HG03442 (cell line): ENCODE measurements around the gene SNAI3.
A peak's percentile ranks its signal among the peaks of the same experiment; 100 is the strongest.

Source experiments
- ATAC-seq: cut with Tn5 transposase; IDR thresholded peaks from one replicate; pipeline ENCODE4 v1.9.1; 2021; ENCODE audit warnings: mild to moderate bottlenecking, moderate library complexity; ENCODE audit not compliant: unreplicated experiment

Gene SNAI3

GRCh38 chr16:88706229-88706964 lies 20.1 kb upstream of the SNAI3 start, which contains the start of the genes CTU2 and RNF166:
TSS of gene CTU2 (plus strand) at chr16:88706503. CDS start at chr16:88706531, 28 bp downstream.
TSS of gene RNF166 (minus strand) at chr16:88706408. CDS start at chr16:88706325, 83 bp downstream.
- peak; percentile 50 for ATAC-seq

DNA sequence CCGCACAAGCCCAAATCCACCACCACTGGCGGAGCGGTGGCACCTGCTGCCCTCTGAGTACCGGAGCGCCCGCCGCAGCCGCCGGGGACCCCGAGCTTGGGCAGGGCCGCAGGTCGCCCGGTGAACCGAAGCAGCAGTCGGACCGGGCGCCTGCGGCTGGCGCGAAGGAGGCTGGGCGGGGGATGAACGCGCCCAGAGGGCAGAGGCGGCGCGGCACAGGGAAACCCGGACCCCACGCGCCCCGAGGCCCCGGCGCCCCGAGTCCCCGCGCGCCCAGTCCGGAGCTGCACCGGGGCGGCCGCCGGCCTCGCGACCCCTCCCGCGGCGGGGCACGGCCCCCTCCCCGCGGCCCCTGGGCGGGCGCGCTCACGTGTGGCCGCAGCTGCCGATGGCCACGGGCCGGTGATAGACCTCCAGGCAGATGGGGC lies 19.5 kb upstream of the SNAI3 start:
- peak; percentile 10 for ATAC-seq

DNA sequence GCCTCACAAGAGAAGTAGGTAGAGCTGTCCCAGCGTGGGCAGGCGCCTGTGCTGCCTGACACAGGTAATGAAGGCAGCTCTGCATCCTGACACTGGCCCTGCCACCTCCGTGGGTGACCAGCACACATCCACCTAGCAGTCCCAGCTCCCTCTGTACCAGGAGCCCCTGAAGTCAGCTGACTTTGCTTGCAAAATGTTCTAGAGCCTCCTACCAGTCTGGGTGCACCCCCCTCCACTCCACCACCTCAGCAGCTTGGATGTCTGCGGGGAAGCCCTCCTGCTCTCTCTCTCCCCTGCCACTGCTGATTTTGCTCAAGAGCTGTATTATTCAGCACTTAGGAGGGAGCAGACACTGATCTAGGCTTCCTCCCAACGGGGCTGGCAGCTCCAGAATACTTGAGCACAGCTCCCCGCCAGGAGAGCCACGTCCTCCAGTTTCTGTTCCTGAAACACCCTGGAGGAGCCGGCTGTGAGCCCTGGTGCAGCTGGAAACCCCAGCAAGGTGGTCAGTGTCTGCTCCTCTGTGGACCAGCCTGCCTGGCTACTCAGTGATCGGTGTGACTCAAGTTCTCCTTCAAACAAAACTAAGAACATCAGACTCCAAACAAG lies 18.9 kb upstream of the SNAI3 start:
- ATAC-seq: no peak

- no peak for ATAC-seq
Observed at GRCh38 chr16:88703486-88704309, 17.4 kb upstream of the SNAI3 start.

GRCh38 chr16:88702371-88703210 lies 16.3 kb upstream of the SNAI3 start:
- no peak for ATAC-seq

DNA sequence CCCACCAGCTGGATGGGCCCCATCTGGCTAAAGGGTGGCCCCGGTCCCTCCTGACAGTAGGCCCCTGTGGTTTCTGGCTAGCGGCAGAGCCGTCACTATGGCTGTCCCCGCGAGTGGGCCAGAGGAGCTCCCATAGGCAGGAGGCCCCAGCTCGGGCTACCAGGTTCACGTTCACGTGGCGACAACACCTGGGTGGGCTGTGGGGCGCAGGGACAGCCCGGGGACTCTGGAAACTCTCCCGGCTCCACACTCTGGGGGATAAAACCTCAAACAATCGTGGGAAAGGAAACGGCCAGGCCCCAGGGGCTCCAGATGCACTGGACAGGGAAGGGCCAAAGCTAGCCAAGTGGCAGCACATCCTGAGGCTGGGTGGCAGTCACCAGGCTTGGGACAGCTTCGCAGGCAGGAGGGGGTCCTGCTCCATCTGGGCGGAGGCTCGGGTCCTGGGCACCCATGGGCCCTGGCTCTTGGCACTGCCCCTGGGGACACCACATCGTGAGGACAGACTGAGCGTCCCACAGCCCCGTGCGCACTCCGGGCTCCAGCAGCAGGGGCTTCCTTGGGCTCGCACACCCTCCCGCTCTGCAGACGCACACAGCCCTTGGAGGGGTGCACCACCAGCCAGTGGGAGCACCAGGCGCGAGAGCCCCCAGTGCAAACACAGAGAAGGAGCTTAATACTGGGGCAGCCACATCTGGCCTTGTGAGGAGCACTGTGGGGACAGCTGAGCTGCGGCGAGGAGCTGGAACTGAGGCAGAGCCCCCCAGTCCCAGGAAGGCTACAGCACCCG lies 15.5 kb upstream of the SNAI3 start:
- ATAC-seq: no peak

DNA sequence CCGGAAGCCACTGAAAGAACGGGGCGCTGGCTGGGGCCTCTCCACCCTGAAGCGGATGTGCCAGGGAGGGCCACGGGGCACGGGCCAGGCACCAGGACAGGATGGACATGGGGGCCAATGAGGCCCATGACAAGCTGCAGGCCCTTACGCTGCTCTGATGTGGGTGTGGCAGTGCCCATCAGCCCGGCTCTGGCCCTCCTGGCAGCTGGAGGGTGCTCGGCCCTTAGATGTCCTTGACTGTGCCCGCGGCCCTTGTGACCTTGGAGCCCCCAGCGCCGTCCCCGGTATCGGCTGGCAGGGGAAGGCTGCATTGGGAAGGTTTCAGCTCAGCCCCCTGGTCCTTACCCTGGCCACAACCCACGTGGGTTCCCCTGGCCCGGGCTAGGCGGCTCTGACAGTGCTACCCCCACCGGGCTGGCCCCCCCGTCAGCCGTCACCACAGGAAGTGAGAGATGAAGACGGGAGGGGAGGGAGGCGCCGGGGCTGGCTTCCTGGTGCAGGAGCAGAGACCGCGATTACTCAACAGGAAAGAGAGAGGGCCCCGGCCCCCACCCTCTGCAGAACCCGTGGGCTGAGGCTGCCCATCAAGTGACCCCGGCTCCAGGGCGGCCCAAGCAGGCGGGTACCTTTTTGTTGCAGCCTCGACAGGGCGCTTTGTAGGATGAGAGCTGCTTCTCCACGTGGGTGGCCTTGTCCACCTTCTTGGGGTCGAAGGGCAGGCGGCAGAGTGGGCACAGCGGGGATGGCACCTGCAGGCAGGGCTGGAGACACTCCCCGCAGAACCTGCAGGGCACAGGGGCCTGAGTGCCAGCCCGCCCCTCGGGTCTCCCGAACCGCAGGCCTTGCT lies 14.6 kb upstream of the SNAI3 start:
- peak; percentile 67 for ATAC-seq

- ATAC-seq: no peak
Observed at GRCh38 chr16:88700322-88700635, 14.0 kb upstream of the SNAI3 start.

DNA sequence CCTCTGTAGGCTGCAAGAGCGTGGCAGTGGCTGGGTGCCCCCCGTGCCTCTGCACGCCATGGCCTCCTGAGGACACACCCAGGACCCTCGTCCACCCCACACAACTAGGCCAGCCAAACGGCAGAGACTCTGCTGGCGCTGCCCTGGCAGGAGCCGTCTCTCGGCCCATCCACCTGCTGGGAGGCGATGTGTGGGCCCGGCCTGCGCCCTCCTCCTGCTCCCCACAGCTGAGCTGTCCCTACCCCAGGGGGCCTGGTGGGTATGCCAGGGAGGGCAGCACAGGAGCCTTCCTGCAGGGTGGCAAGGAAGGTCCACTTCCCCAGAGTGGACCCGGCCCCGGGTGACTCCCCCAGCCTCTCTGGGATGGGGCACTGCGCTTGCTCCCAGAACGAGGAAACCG lies 12.9 kb upstream of the SNAI3 start:
- no peak for ATAC-seq

DNA sequence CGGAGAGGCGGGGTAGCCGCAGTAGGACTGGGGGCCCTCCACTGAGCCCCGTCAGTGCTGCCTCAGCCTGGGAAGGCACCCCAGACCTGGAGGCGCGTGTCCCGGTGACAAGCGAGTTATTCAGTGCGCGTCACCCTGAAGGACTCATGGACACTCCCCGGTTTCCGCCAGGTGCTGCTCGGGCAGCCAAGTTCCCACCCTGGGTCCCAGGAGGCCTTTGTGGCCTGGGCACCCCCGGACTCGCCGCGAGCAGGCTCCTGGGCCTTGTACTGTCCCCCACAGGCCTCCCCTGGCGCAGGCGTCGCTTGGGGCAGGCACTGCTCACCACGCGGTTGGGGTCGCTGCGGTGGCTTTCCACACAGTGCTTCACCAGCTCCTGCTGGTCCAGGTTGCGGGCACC lies 12.3 kb upstream of the SNAI3 start:
- ATAC-seq: no peak

- ATAC-seq: no peak
Observed at GRCh38 chr16:88697831-88698615, 11.7 kb upstream of the SNAI3 start.

- no peak for ATAC-seq
Observed at GRCh38 chr16:88697116-88697830, 11.0 kb upstream of the SNAI3 start.

GRCh38 chr16:88696441-88696840 lies 10.1 kb upstream of the SNAI3 start:
- ATAC-seq: no peak

DNA sequence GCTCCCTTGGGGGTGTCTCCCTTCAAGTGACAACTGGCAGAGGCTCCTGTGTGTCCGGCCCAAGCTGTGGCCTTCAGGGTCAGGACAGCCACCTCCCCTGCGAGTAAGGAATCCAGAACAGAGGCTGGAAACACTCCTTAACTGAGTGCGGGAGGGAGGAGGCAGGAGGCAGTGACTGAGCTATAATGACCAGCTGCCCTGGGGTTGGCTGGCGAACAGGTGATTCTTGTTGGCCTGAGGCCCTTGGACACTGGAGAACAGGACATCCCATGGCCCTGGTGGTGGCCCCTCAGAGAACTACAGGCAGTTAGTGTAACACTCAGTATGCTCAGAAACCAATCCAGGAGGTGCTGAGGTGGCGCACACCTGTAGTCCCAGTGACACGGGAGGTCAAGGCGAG lies 9.4 kb upstream of the SNAI3 start:
- ATAC-seq: no peak

DNA sequence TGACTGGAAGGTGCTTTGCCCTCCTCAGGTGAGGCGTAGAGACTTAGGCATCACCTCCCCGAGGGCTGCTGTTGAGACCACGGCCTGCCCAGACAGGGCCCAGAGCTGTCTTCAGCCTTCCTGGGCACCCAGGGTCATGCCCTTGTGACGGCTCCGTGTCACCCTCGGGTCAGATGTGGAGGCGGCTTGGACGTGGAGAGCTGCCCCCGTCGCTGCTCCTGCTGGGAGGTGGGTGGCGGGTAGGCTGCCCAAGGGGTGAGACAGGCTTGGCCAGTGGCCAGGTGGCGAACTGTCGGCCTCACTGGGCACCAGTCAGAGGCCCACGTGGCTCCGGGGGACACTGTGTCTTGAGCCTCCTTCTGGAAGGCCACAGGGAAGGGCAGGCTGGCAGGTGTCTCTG lies 8.9 kb upstream of the SNAI3 start:
- ATAC-seq: no peak

GRCh38 chr16:88694221-88695087 lies 8.1 kb upstream of the SNAI3 start:
- no peak for ATAC-seq
